Common myeloid progenitor, CD34-positive (primary cell): Measurements from ENCODE around the gene SLC35F6.

Experiments used
- CTCF ChIA-PET: fragments of 350-600 bp; sonication (Branson Sonifier 250); formaldehyde crosslinking; loops from one replicate; lab custom pipeline; 2021; ENCODE audit warnings: antibody characterized with exemption; lab: Charles Lee
- POLR2A ChIA-PET: fragments of 350-600 bp; sonication (Branson Sonifier 250); formaldehyde crosslinking; loops from one replicate; lab custom pipeline; 2021; ENCODE audit warnings: antibody characterized with exemption; lab: Charles Lee
- DNase-seq, 3 donors: peaks; one replicate each; pipeline versions ENCODE4 v3.0.0 to v3.0.0-alpha.2; 2013
- H3K27ac ChIP-seq, 2 experiments: 1 replicate in 1 of 2; 2 replicates in 1 of 2; pipeline ENCODE4 v1.7.0; 2013; ENCODE audit warnings: inconsistent platforms in 2 of 2, low read length in 2 of 2, mild to moderate bottlenecking in 2 of 2, low read depth in 1 of 2, moderate library complexity in 1 of 2; ENCODE audit not compliant: severe bottlenecking in 2 of 2, insufficient read depth in 1 of 2, poor library complexity in 1 of 2
- H3K27me3 ChIP-seq, 5 experiments: replicated peaks in 2 of 5; 1 replicate in 3 of 5; 2 replicates in 2 of 5; pipeline versions ENCODE4 v1.6.1 to v1.7.0; 2013; ENCODE audit warnings: low read length in 4 of 5, mild to moderate bottlenecking in 2 of 5, moderate library complexity in 2 of 5, inconsistent platforms in 1 of 5; ENCODE audit not compliant: insufficient read depth in 5 of 5, control insufficient read depth in 4 of 5
- H3K36me3 ChIP-seq, 4 experiments: 1 replicate in 2 of 4; 2 replicates in 2 of 4; pipeline versions ENCODE4 v1.6.1 to v1.7.0; 2013; ENCODE audit warnings: low read length in 3 of 4, control low read depth in 1 of 4, mild to moderate bottlenecking in 1 of 4; ENCODE audit not compliant: control insufficient read depth in 4 of 4, insufficient read depth in 4 of 4
- H3K4me1 ChIP-seq, 4 experiments: 1 replicate in 3 of 4; 2 replicates in 1 of 4; pipeline versions ENCODE4 v1.6.1 to v1.7.1; 2013; ENCODE audit warnings: low read length in 3 of 4, mild to moderate bottlenecking in 3 of 4, control low read depth in 1 of 4, inconsistent platforms in 1 of 4, moderate library complexity in 1 of 4; ENCODE audit not compliant: control insufficient read depth in 4 of 4, insufficient read depth in 4 of 4; ENCODE audit errors: control extremely low read depth in 1 of 4
- H3K4me3 ChIP-seq, 7 experiments: 1 replicate in 4 of 7; 2 replicates in 3 of 7; pipeline versions ENCODE4 v1.5.1 to v1.7.0; 2013; ENCODE audit warnings: mild to moderate bottlenecking in 7 of 7, low read length in 6 of 7, moderate library complexity in 6 of 7, inconsistent platforms in 2 of 7, low read depth in 2 of 7, control low read depth in 1 of 7; ENCODE audit not compliant: insufficient read depth in 4 of 7, control insufficient read depth in 1 of 7; ENCODE audit errors: extremely low read depth in 1 of 7
- H3K9me3 ChIP-seq, 5 experiments: 1 replicate in 4 of 5; 2 replicates in 1 of 5; pipeline versions ENCODE4 v1.6.1 to v1.7.1; 2013; ENCODE audit warnings: low read length in 4 of 5, mild to moderate bottlenecking in 2 of 5, inconsistent platforms in 1 of 5, low read depth in 1 of 5, moderate library complexity in 1 of 5; ENCODE audit not compliant: control insufficient read depth in 4 of 5, insufficient read depth in 2 of 5; ENCODE audit errors: control extremely low read depth in 1 of 5
- WGBS: methylation state at CpG from one replicate; pipeline ENCODE4 v1.1.5; 2013; ENCODE audit not compliant: insufficient coverage; 5-methylcytosine and 5-hydroxymethylcytosine counted together

Gene SLC35F6

GRCh38 chr2:26769089-26769761 is 5.1 kb downstream of the SLC35F6 start:
- Histone ChIP-seq H3K27me3 (no peaks in the 10 kb centered on the region), H3K4me3 (peak overlapping the region in 4 of 7 experiments; percentile 19 to 54 (median 38)), H3K4me1 (peaks cover 4 to 74% (median 63%) of the 10 kb centered on the region in 4 experiments), H3K9me3 (no peaks in the 10 kb centered on the region), H3K36me3 (peaks cover 0 to 4% (median 1%) of the 10 kb centered on the region in 4 experiments), H3K27ac (peak overlapping the region in 1 of 2 experiments; percentile 37)
- WGBS: 9% methylated on average over 11 of the region's 14 CpGs
- ChIA-PET CTCF (interaction anchor here (0.9 to 1.4 kb wide), 7 partner anchors 8 to 77 kb away, joined by 3 to 6 read pairs (median 4); partner anchors contain the start of gene CENPA), POLR2A (interaction anchor here (0.6 to 0.9 kb wide), 3 partner anchors 16 to 31 kb away, joined by 3 to 5 read pairs (median 4); no protein-coding TSS in a partner anchor)
- DNase-seq: peak; percentile 93 to 99 (median 99)

DNA sequence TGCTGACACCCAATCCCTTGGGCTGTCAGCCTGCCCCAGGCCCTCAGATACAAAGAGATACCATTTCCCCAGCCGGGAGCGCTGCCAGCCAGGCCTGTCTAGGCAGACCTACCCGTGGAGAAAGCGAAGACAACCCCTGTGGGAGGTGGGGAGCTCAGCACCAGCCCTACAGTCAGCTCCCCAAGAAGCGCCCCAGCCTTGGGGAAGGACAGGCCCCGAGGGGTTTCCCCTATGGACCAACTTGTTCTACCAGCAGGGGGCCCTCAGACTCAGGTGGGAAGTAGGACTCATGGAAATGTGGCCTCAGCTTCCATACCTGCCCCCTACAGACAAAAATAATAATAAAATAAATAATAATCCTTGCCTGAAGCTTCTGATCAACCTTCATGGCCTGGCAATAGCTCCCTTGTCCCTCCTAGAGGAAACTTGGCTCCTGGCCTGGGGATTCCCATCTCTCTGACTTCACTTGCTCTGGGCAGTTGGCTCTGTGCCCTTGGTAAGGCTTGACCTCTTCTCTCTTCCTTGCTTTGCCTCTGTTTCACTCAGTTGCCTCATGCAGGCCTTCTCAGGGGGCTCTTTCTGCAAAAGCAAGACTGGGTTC is 7.0 kb downstream of the SLC35F6 start:
- Histone ChIP-seq H3K36me3 (peaks cover 0 to 22% (median 12%) of the 10 kb centered on the region in 4 experiments), H3K27ac (no peak overlapping the region), H3K4me1 (peaks cover 4 to 61% (median 52%) of the 10 kb centered on the region in 4 experiments), H3K4me3 (no peak overlapping the region), H3K27me3 (no peaks in the 10 kb centered on the region), H3K9me3 (no peaks in the 10 kb centered on the region)
- POLR2A ChIA-PET: no interaction called here
- CTCF ChIA-PET: interaction anchor here (1.3 to 1.9 kb wide), 2 partner anchors 10 to 25 kb away, joined by 3 to 4 read pairs; no protein-coding TSS in a partner anchor
- WGBS: 100% methylated on average over 3 of the region's 6 CpGs
- peak; percentile 44 to 57 (median 49) for DNase-seq

DNA sequence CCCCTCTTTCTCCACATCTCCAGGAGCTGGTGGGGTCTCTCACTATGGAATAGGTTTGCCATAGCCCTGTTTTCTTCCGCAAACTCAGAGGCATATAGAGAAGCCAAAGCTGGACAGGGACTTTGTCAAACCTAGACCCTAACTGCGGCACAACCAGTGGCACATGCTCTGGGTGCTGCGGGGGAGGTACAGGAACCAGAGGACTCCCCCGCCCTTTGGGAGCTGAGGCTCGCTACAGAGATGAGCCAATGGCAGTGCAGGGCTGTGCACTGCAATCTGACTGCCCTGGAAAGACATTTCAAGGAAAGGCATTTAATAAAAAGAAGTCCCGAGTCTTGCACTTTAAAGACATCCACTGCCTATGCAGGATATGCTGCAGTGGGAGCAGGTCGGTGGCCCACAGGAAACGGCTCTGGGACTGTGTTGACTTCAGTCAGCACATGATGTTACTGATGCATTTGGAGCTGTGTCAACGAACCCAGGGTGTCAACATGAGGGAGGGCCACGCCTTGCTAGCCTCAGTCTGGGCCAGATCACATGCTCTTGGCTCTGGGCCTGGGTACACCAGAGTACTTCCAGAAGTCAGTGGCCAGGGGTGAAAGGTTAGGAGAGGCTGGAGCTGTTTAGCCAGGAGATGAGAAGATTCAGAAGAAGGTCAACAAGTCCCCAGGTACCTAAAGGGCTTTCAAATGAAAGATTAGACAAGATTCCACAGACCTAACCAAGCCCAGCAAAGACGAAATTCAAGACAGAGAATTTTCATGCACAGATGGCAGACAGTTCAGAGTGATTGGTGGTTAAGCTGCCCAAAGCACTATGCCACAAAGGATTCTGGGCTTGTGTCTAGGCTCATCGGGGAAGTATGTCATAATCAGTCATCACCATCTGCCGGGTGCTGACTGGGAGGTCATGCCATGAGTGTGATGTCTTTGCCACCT is 8.2 kb downstream of the SLC35F6 start:
- ChIA-PET POLR2A (no interaction called here), CTCF (interaction anchor here (1.3 to 1.9 kb wide), 2 partner anchors 8 to 27 kb away, joined by 3 to 4 read pairs; no protein-coding TSS in a partner anchor)
- no peak overlapping the region for H3K4me3 ChIP-seq
- H3K36me3 ChIP-seq: peaks cover 0 to 27% (median 18%) of the 10 kb centered on the region in 4 experiments
- peak in 2 of 3 donors; percentile 62 to 79 for DNase-seq
- peaks cover 4 to 53% (median 44%) of the 10 kb centered on the region in 4 experiments for H3K4me1 ChIP-seq
- H3K9me3 ChIP-seq: no peaks in the 10 kb centered on the region
- 49% methylated on average over 13 of the region's 13 CpGs for WGBS
- no peak overlapping the region for H3K27ac ChIP-seq
- H3K27me3 ChIP-seq: no peaks in the 10 kb centered on the region

GRCh38 chr2:26776195-26776800 is 12.2 kb downstream of the SLC35F6 start:
- Histone ChIP-seq H3K27me3 (no peaks in the 10 kb centered on the region), H3K9me3 (peaks cover 0 to 7% (median 0%) of the 10 kb centered on the region in 5 experiments), H3K4me3 (no peak overlapping the region), H3K27ac (no peak overlapping the region), H3K36me3 (peaks cover 0 to 54% (median 35%) of the 10 kb centered on the region in 4 experiments), H3K4me1 (peaks cover 0 to 19% (median 15%) of the 10 kb centered on the region in 4 experiments)
- POLR2A ChIA-PET: no interaction called here
- CTCF ChIA-PET: interaction anchor here (1.0 to 1.1 kb wide), 2 partner anchors 12 to 46 kb away, joined by 3 read pairs; no protein-coding TSS in a partner anchor
- WGBS: 96% methylated on average over 4 of the region's 5 CpGs
- no peak for DNase-seq

DNA sequence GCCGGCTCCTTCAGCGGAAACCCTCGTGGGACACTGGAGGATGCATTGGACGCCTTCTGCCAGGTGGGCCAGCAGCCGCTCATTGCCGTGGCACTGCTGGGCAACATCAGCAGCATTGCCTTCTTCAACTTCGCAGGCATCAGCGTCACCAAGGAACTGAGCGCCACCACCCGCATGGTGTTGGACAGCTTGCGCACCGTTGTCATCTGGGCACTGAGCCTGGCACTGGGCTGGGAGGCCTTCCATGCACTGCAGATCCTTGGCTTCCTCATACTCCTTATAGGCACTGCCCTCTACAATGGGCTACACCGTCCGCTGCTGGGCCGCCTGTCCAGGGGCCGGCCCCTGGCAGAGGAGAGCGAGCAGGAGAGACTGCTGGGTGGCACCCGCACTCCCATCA is 14.0 kb downstream of the SLC35F6 start:
- Histone ChIP-seq H3K27me3 (no peaks in the 10 kb centered on the region), H3K36me3 (peaks cover 0 to 54% (median 36%) of the 10 kb centered on the region in 4 experiments), H3K4me3 (no peak overlapping the region), H3K27ac (no peak overlapping the region), H3K4me1 (peaks cover 0 to 2% (median 0%) of the 10 kb centered on the region in 4 experiments), H3K9me3 (peaks cover 0 to 8% (median 0%) of the 10 kb centered on the region in 5 experiments)
- POLR2A ChIA-PET: no interaction called here
- DNase-seq: no peak
- WGBS: 98% methylated on average over 18 of the region's 18 CpGs
- CTCF ChIA-PET: interaction anchor here (1.2 kb wide), 1 partner anchor 9 kb away, joined by 4 read pairs; no protein-coding TSS in a partner anchor

DNA sequence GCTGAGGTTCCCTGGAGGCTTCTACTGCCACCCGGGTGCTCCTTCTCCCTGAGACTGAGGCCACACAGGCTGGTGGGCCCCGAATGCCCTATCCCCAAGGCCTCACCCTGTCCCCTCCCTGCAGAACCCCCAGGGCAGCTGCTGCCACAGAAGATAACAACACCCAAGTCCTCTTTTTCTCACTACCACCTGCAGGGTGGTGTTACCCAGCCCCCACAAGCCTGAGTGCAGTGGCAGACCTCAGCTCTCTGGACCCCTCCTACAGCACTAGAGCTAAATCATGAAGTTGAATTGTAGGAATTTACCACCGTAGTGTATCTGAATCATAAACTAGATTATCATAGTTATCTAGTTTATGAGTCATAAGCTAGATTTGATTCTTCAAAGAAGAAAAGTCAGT is 14.4 kb downstream of the SLC35F6 start:
- POLR2A ChIA-PET: no interaction called here
- no peak for DNase-seq
- Histone ChIP-seq H3K36me3 (peaks cover 0 to 54% (median 36%) of the 10 kb centered on the region in 4 experiments), H3K4me1 (peaks cover 0 to 2% (median 0%) of the 10 kb centered on the region in 4 experiments), H3K4me3 (no peak overlapping the region), H3K9me3 (peaks cover 0 to 8% (median 0%) of the 10 kb centered on the region in 5 experiments), H3K27me3 (no peaks in the 10 kb centered on the region), H3K27ac (no peak overlapping the region)
- 100% methylated on average over 2 of the region's 3 CpGs for WGBS
- CTCF ChIA-PET: interaction anchor here (0.7 to 0.9 kb wide), 2 partner anchors 9 to 201 kb away, joined by 3 read pairs; no protein-coding TSS in a partner anchor
